DMS53 treated with DMSO at 0.1 percent for 48 hours (cell line): ENCODE data around the gene GPR158.

ENCODE experiments used
- DNase-seq: peaks from one replicate; lab custom pipeline; 2025; ENCODE audit not compliant: unreplicated experiment; lab: John Stamatoyannopoulos, UW

Gene GPR158

GRCh38 chr10:25492680-25493079 is 317.9 kb downstream of the GPR158 start:
- no peak for DNase-seq

- no peak for DNase-seq
Measured at GRCh38 chr10:25493122-25493893, 318.5 kb downstream of the GPR158 start.

GRCh38 chr10:25497246-25497645 is 322.4 kb downstream of the GPR158 start:
- DNase-seq, result no peak

- no peak for DNase-seq
Measured at GRCh38 chr10:25498645-25499044, 323.8 kb downstream of the GPR158 start.

- no peak for DNase-seq
Measured at GRCh38 chr10:25501912-25502311, 327.1 kb downstream of the GPR158 start.

- no peak for DNase-seq
Measured at GRCh38 chr10:25502453-25502852, 327.7 kb downstream of the GPR158 start.

GRCh38 chr10:25504306-25504705 is 329.5 kb downstream of the GPR158 start:
- DNase-seq, result no peak

- no peak for DNase-seq
Measured at GRCh38 chr10:25504838-25505237, 330.0 kb downstream of the GPR158 start.

- no peak for DNase-seq
Measured at GRCh38 chr10:25505466-25505865, 330.7 kb downstream of the GPR158 start.

GRCh38 chr10:25506821-25507335 is 332.1 kb downstream of the GPR158 start:
- no peak for DNase-seq

- no peak for DNase-seq
Measured at GRCh38 chr10:25508112-25508815, 333.5 kb downstream of the GPR158 start.

- no peak for DNase-seq
Measured at GRCh38 chr10:25509151-25509550, 334.4 kb downstream of the GPR158 start.

- DNase-seq, result no peak
Measured at GRCh38 chr10:25522294-25522693, 347.5 kb downstream of the GPR158 start.

- no peak for DNase-seq
Measured at GRCh38 chr10:25522946-25523608, 348.3 kb downstream of the GPR158 start.

GRCh38 chr10:25530306-25530705 is 355.5 kb downstream of the GPR158 start:
- no peak for DNase-seq

- no peak for DNase-seq
Measured at GRCh38 chr10:25531457-25532061, 356.8 kb downstream of the GPR158 start.

- DNase-seq, result no peak
Measured at GRCh38 chr10:25532213-25532612, 357.4 kb downstream of the GPR158 start.

GRCh38 chr10:25536027-25536426 is 361.2 kb downstream of the GPR158 start:
- no peak for DNase-seq

- no peak for DNase-seq
Measured at GRCh38 chr10:25547382-25547781, 372.6 kb downstream of the GPR158 start.

- no peak for DNase-seq
Measured at GRCh38 chr10:25552283-25552919, 377.6 kb downstream of the GPR158 start.

GRCh38 chr10:25555865-25556264 is 381.1 kb downstream of the GPR158 start:
- no peak for DNase-seq
